Endothelial cell of umbilical vein (primary cell): Measurements from ENCODE around the gene IFT52. TPM values are rescaled to one million over a fixed set of nuclear protein-coding genes. Genes with fewer than 3 reads are reported as not detected.

Experiments used
- BruUV-seq: library from RNA; stranded (reverse); fragments of 400-500 nt; replicated peaks from 2 replicates; lab custom pipeline; 2021; lab: Mats Ljungman, UMichigan
- CTCF ChIA-PET: fragments of 300-600, 350-600 bp; sonication (Branson Sonifier 250); formaldehyde crosslinking; loops from one replicate; lab custom pipeline; 2021; ENCODE audit warnings: antibody characterized with exemption, inconsistent platforms; lab: Charles Lee
- POLR2A ChIA-PET: fragments of 300-600, 350-600 bp; sonication (Branson Sonifier 250); formaldehyde crosslinking; loops from one replicate; lab custom pipeline; 2021; ENCODE audit warnings: antibody characterized with exemption, inconsistent platforms; lab: Charles Lee
- DNase-seq: peaks from one replicate; pipeline ENCODE4 v3.0.0-alpha.2; 2011; ENCODE audit warnings: low read depth, low spot score
- FAIRE-seq: peaks from 2 replicates; lab custom pipeline; 2011; peaks lifted over from hg19 to GRCh38; lab: Jason Lieb, UNC
- H2AFZ ChIP-seq: 2 replicates; pipeline ENCODE4 v1.6.0; 2012; ENCODE audit warnings: low read depth, low read length, control low read depth, inconsistent platforms
- H3K27ac ChIP-seq: 2 replicates; pipeline ENCODE4 v1.5.1; 2011; ENCODE audit warnings: low read depth, mild to moderate bottlenecking, control low read depth, low read length, moderate library complexity; ENCODE audit not compliant: insufficient read depth
- H3K27me3 ChIP-seq, 2 experiments: 2 replicates each; pipeline versions ENCODE4 v1.6.0 to v1.6.1; 2011; ENCODE audit warnings: low read length in 2 of 2, mixed read lengths in 1 of 2; ENCODE audit not compliant: control insufficient read depth in 2 of 2, insufficient read depth in 2 of 2
- H3K36me3 ChIP-seq, 2 experiments: 2 replicates in 1 of 2; 3 replicates in 1 of 2; pipeline ENCODE4 v1.5.1; 2011; ENCODE audit warnings: low read length in 2 of 2, mild to moderate bottlenecking in 1 of 2, moderate library complexity in 1 of 2; ENCODE audit not compliant: control insufficient read depth in 2 of 2, insufficient read depth in 2 of 2; ENCODE audit errors: extremely low read depth in 1 of 2
- H3K4me1 ChIP-seq: 3 replicates; pipeline ENCODE4 v1.5.1; 2011; ENCODE audit warnings: mild to moderate bottlenecking, low read length; ENCODE audit not compliant: control insufficient read depth, insufficient read depth; ENCODE audit errors: extremely low read depth
- H3K4me2 ChIP-seq: 2 replicates; pipeline ENCODE4 v1.6.1; 2011; ENCODE audit warnings: low read length, control low read depth, mixed read lengths; ENCODE audit not compliant: insufficient read depth
- H3K4me3 ChIP-seq, 3 experiments: fragments of 200-600 bp in 1 of 3; sonication (generic), shearing (Covaris generic) in 1 of 3; replicated peaks in 1 of 3; 2 replicates each; pipeline ENCODE4 v1.5.1; 2011 to 2016; ENCODE audit warnings: control low read depth in 3 of 3, low read length in 3 of 3, mild to moderate bottlenecking in 2 of 3, inconsistent platforms in 1 of 3, low read depth in 1 of 3, moderate library complexity in 1 of 3; ENCODE audit not compliant: insufficient read depth in 1 of 3
- H3K79me2 ChIP-seq: 2 replicates; pipeline ENCODE4 v1.6.0; 2012; ENCODE audit warnings: low read length, inconsistent platforms; ENCODE audit not compliant: control insufficient read depth, insufficient read depth
- H3K9ac ChIP-seq: replicated peaks from 2 replicates; pipeline ENCODE3; 2011; ENCODE audit warnings: low read length, control low read depth; ENCODE audit not compliant: insufficient read depth; ENCODE audit errors: extremely low read depth
- H3K9me1 ChIP-seq: replicated peaks from 3 replicates; pipeline ENCODE4 v1.6.0; 2011; ENCODE audit warnings: mild to moderate bottlenecking, low read length; ENCODE audit not compliant: control insufficient read depth, insufficient read depth; ENCODE audit errors: extremely low read depth
- H3K9me3 ChIP-seq: replicated peaks from 2 replicates; pipeline ENCODE4 v1.5.1; 2012; ENCODE audit warnings: low read length, inconsistent platforms; ENCODE audit not compliant: control insufficient read depth, insufficient read depth
- H4K20me1 ChIP-seq: replicated peaks from 2 replicates; pipeline ENCODE3; 2011; ENCODE audit warnings: mild to moderate bottlenecking, low read length; ENCODE audit not compliant: control insufficient read depth, insufficient read depth; ENCODE audit errors: extremely low read depth
- CTCF ChIP-seq, 2 donors: IDR thresholded peaks; 1 replicate in 1 of 2; 2 replicates in 1 of 2; pipeline ENCODE4 v1.5.1; 2011; ENCODE audit warnings: low read length in 2 of 2, mild to moderate bottlenecking in 2 of 2, moderate library complexity in 2 of 2, control low read depth in 1 of 2, inconsistent platforms in 1 of 2, low read depth in 1 of 2; ENCODE audit not compliant: insufficient read depth in 1 of 2; ENCODE audit errors: extremely low read depth in 1 of 2
- EZH2 ChIP-seq: IDR thresholded peaks from 2 replicates; pipeline ENCODE4 v1.6.1; 2012; ENCODE audit warnings: borderline replicate concordance, low read depth, mild to moderate bottlenecking, moderate library complexity, low read length, inconsistent platforms; ENCODE audit not compliant: severe bottlenecking
- FOS ChIP-seq: IDR thresholded peaks from 2 replicates; pipeline ENCODE4 v1.6.1; 2011; ENCODE audit warnings: mild to moderate bottlenecking, low read length, moderate library complexity, borderline replicate concordance; ENCODE audit not compliant: insufficient read depth
- GATA2 ChIP-seq: IDR thresholded peaks from 2 replicates; pipeline ENCODE4 v1.7.0; 2011; ENCODE audit warnings: low read depth, mild to moderate bottlenecking, moderate library complexity, mixed read lengths, low read length; ENCODE audit not compliant: insufficient read length, insufficient read depth
- JUN ChIP-seq: IDR thresholded peaks from 2 replicates; pipeline ENCODE4 v1.6.1; 2011; ENCODE audit warnings: borderline replicate concordance, low read depth; ENCODE audit not compliant: insufficient read length, insufficient read depth
- MAX ChIP-seq: IDR thresholded peaks from 2 replicates; pipeline ENCODE4 v1.6.1; 2011; ENCODE audit not compliant: insufficient read depth, insufficient read length
- MYC ChIP-seq: IDR thresholded peaks from one replicate; pipeline ENCODE4 v1.6.1; 2011; ENCODE audit warnings: mild to moderate bottlenecking, low read depth, low read length
- POLR2A ChIP-seq: IDR thresholded peaks from 2 replicates; pipeline ENCODE4 v1.6.1; 2012; ENCODE audit warnings: low read depth, mild to moderate bottlenecking, control low read depth, low read length
- POLR2AphosphoS5 ChIP-seq: IDR thresholded peaks from 2 replicates; pipeline ENCODE4 v1.6.1; 2012; ENCODE audit warnings: low read depth, mild to moderate bottlenecking, control low read depth, low read length, moderate library complexity; ENCODE audit not compliant: insufficient read depth
- dilution Hi-C: fragments of 300-500 bp; cut with MboI; formaldehyde crosslinking; loops from one replicate; pipeline ENCODE4 v1.15.0; 2019; ENCODE audit warnings: low sequenced_read_pairs; ENCODE audit not compliant: extremely low pct_ligation_motif_present
- intact Hi-C: fragments of 100-400 bp; cut with micrococcal nuclease; formaldehyde crosslinking; loops from one replicate; pipeline ENCODE4 v1.10.0; 2022
- polyA plus RNA-seq, 4 experiments: library from polyadenylated mRNA; depleted of rRNA in 3 of 4; stranded (reverse) in 3 of 4; unstranded in 1 of 4; fragments of >200 nt; gene quantifications; 2 replicates each; pipeline versions ENCODE4 v1.2.1 to v1.2.3, GENCODE V29; 2011 to 2012; ENCODE audit warnings: missing spikeins in 1 of 4
- total RNA-seq: library from RNA; stranded (reverse); gene quantifications from 2 replicates; pipeline ENCODE4 v1.2.3, GENCODE V29; 2021

The IFT52 gene
- total and polyA plus RNA-seq, 2 donors (not counting 3 experiments of a cell fraction or from before 2014, with no cell fraction given), result 30.0 to 33.4 TPM

- Histone ChIP-seq H3K4me1 (peaks cover 15% of the 10 kb centered on the region), H3K4me3 (no peak overlapping the region), H3K27me3 (peaks cover 0 to 3% of the 10 kb centered on the region in 2 experiments), H3K9ac (no peak overlapping the region), H2AFZ (no peak overlapping the region), H4K20me1 (no peaks in the 10 kb centered on the region), H3K36me3 (no peaks in the 10 kb centered on the region), H3K9me1 (no peaks in the 10 kb centered on the region), H3K4me2 (no peak overlapping the region), H3K79me2 (peaks cover 25% of the 10 kb centered on the region), H3K9me3 (no peaks in the 10 kb centered on the region), H3K27ac (no peak overlapping the region)
- ChIA-PET POLR2A (interaction anchor here (0.7 kb wide), 1 partner anchor 79 kb away, joined by 3 read pairs; the partner anchor contains the start of gene IFT52), CTCF (no interaction called here)
- FAIRE-seq (peak; percentile 92), DNase-seq (peak; percentile 41)
- no TSS peak for BruUV-seq
- dilution Hi-C loops (no loop called here), intact Hi-C loops (loop anchor here (10.0 kb wide), 1 partner anchor 245 kb away; the partner anchor contains the start of gene TOX2)
- TF ChIP-seq POLR2A (no peak), POLR2AphosphoS5 (no peak), CTCF (IDR thresholded peaks at IDR 0.05; ENCODE audit: extremely low read depth in 1 of 2, insufficient read depth in 1 of 2, low read depth in 1 of 2, low read length in 2 of 2) (no peak), MYC (no peak), FOS (peak; percentile 45), GATA2 (no peak)
Observed at GRCh38 chr20:43669332-43669731, 78.6 kb downstream of the IFT52 start.

- H3K4me2 ChIP-seq, result no peak overlapping the region
- peaks cover 0 to under 1% of the 10 kb centered on the region in 2 experiments for H3K27me3 ChIP-seq
- no peaks in the 10 kb centered on the region for H3K36me3 ChIP-seq
- DNase-seq (no peak), FAIRE-seq (no peak)
- BruUV-seq, result no TSS peak
- peaks cover 25% of the 10 kb centered on the region for H3K79me2 ChIP-seq
- intact Hi-C loops (no loop called here), dilution Hi-C loops (no loop called here)
- H3K27ac ChIP-seq, result no peak overlapping the region
- no peaks in the 10 kb centered on the region for H3K9me1 ChIP-seq
- no peaks in the 10 kb centered on the region for H3K9me3 ChIP-seq
- H3K4me1 ChIP-seq, result peaks cover 15% of the 10 kb centered on the region
- H4K20me1 ChIP-seq, result no peaks in the 10 kb centered on the region
- no peak overlapping the region for H3K9ac ChIP-seq
- ChIA-PET POLR2A (no interaction called here), CTCF (no interaction called here)
- TF ChIP-seq POLR2A (no peak), POLR2AphosphoS5 (no peak), EZH2 (no peak), CTCF (IDR thresholded peaks at IDR 0.05; ENCODE audit: extremely low read depth in 1 of 2, insufficient read depth in 1 of 2, low read depth in 1 of 2, low read length in 2 of 2) (no peak), JUN (no peak), FOS (no peak), GATA2 (no peak), MYC (no peak), MAX (no peak)
- no peak overlapping the region for H3K4me3 ChIP-seq
- H2AFZ ChIP-seq, result no peak overlapping the region
Observed at GRCh38 chr20:43670423-43670822, 79.7 kb downstream of the IFT52 start.
